Right ventricle myocardium inferior (tissue), 1 donor: ENCODE results near the gene PRRX2. TPM values are rescaled to one million over a fixed set of nuclear protein-coding genes. Genes with fewer than 3 reads are reported as not detected.
"Not testable (repeated sequence)": the region's sequence is repeated elsewhere in the genome, so short reads cannot be mapped to it uniquely, and the experiment has no call there.

Experiments
- ATAC-seq: fragments of 200-7000 bp; cut with Tn5 transposase; one replicate; pipeline ENCODE4 v1.9.1; 2020; ENCODE audit warnings: mild to moderate bottlenecking, moderate library complexity
- DNase-seq: peaks from one replicate; pipeline ENCODE4 v3.0.0; 2021; ENCODE audit errors: missing footprints
- intact Hi-C: fragments of 100-400 bp; cut with DNase I; formaldehyde crosslinking; loops from one replicate; pipeline ENCODE4 v1.11.0; 2022
- total RNA-seq: library from RNA; stranded (reverse); fragmentation: NEBNext Ultra II Directional; extraction: Animal tissue kit (Norgen Biotek cat#: 25700); gene quantifications from one replicate; pipeline ENCODE4 v1.2.1, GENCODE V29; 2021
- donor health status: DM: no; HTN: yes; CAD: no; lungs with severe emphysema.

The PRRX2 gene
- total RNA-seq, 1 donor from 2014 or later: 0.54 TPM

DNA sequence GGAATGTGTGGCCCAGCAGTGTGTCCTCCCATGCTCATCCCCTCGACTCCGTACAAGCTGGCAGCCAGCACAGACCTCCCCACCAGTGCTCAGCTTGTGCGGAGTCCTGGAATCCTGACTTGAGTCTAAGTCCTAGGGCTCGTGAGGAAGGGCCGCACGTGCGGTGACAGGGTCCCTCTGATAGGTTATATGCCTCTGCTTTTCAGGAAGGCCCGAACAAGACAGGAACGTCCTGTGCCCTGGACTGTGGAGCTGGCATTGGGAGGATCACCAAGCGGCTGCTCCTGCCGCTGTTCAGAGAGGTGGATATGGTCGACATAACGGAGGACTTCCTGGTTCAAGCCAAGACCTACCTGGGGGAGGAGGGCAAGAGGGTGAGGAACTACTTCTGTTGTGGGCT, 31.6 kb upstream of the PRRX2 start:
- no peak for ATAC-seq
- intact Hi-C loops: no loop called here
- no peak for DNase-seq

DNA sequence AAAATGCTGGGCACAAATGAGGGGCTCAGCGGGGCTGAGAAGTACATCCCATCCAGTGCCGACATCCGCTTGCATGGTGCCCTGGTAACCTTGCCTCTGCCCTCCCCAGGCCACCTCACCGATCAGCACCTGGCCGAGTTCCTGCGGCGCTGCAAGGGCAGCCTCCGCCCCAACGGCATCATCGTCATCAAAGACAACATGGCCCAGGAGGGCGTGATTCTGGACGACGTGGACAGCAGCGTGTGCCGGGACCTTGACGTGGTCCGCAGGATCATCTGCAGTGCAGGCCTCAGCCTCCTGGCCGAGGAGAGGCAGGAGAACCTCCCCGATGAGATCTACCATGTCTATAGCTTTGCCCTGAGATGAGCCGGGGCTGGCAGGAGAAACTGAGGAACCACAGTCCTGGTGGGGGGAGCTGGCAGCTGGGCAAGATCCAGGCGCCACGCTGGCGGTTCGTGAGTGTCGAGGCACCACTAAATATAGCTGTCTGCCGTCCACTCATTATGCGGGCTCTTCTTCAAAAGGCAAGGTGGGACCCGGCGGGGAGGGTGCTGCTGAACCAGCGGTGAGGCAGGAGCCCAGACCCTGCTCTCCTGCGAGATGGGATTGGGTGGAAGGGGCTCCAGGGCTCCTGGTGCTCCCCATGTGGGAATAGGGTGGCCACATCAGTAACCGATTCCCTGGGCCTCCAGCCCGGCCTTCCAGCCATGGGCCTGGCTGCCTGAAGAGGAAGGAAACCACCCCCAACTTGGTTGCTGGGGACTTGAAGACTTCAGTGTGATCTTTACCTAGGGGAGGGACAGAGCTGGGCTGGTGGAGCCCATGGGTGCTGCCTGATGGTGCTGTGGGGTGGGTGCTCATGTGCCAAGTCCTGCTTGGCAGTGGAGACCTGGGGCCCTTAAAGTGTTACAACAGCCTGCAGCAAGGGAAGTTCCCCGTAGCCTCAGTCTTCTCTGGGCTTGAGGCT, 30.1 kb upstream of the PRRX2 start:
- intact Hi-C loops: no loop called here
- no peak for ATAC-seq
- peak; percentile 40 for DNase-seq

DNA sequence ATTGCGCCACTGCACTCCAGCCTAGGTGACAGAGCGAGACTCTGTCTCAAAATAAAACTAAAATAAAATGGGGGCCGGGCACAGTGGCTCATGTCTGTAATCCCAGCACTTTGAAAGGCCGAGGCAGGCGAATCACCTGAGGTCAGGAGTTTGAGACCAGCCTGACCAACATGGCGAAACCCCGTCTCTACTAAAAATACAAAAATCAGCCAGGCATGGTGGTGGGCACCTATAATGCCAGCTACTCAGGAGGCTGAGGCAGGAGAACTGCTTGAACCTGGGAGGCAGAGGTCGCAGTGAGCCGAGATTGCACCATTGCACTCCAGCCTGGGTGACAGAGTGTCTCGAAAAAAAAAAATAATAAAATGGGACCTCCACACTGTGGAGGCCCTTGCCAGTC, 29.1 kb upstream of the PRRX2 start:
- DNase-seq, ATAC-seq, intact Hi-C loops: not testable (repeated sequence)

DNA sequence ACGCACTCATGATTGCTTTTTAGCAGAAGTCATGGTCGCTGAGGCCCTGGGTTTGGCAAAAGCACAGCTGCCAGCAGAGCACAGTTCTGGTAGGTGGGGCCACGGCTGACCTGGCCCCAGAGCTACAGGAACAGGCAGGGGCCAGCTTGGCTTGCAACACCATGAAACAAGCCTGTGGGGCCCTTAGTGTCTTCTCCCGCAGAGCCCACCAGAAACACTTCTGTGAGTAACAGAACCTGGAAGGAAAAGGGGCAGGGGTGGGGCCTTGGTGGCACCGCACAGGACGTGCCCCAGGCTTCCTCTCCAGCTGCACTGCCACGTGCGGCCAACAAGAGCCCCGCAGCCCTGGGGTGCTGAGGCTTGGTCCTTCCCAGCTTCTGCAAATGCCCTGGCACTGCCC, 28.3 kb upstream of the PRRX2 start:
- intact Hi-C loops: no loop called here
- no peak for DNase-seq
- no peak for ATAC-seq

DNA sequence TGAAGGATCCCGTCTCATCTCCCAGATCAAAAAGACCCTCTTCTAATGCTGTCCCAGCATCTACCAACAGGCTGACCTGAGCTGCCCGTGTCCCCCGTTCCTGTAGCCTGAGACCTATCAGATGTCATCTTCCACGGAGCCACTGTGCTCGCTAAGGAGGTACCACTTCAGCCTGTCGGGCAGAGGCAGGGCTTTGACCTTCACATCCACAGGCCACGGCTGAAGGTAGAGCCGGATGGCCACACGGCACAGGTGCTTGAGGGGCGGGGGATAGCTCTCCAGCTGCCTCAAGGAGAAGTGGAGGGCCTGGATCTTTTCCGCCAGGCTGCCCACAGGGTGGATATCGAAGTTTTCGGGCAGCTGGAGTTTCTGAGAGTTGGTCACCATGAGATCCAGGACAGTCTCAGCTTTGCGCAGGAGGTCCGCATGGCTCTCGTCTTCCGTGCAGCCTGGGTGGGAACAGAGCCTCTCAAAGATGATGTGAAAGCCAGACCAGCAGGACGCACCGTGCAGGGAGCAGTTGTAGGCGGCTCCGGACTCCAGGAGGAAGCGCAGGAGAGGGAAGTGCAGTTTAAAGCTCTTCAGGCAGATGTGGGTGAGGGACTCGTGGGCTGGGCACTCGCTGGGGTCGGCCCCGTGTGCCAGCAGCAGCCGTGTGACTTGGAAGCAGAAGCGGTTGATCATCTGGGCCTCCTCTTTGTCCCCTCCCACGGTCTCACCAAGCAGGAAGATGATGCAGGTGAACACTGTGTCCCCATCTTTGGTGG, 27.6 kb upstream of the PRRX2 start:
- intact Hi-C loops: no loop called here
- ATAC-seq: no peak
- no peak for DNase-seq

DNA sequence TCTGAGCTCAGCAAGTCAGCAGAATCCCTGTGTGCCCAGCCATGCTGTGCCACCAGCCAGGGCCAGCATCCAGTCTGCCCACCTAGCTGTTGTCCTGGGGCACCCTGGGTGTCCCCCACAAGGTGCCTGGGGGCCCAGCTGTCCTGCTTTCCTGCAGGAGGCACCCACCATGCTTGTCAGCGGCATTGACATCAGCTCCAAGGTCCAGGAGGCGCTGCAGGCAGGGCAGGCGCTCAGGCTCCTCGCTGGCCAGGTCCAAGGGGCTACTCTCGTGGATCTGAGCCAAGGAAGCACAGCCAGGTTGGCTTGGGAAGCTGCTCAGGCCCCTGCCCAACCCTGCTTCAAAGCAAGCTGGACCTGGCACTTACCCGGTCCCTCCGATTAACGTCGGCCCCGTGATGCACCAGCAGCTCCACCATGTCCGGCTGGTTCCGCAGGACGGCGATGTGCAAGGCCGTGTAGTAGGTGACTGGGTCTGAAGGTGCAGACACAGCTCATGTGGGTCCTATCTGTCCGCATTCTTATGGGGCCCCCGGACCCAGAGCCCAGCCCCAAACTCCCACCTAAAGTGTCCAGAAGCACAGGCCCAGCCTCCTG, 26.3 kb upstream of the PRRX2 start:
- ATAC-seq (no peak), DNase-seq (no peak)
- intact Hi-C loops: no loop called here

DNA sequence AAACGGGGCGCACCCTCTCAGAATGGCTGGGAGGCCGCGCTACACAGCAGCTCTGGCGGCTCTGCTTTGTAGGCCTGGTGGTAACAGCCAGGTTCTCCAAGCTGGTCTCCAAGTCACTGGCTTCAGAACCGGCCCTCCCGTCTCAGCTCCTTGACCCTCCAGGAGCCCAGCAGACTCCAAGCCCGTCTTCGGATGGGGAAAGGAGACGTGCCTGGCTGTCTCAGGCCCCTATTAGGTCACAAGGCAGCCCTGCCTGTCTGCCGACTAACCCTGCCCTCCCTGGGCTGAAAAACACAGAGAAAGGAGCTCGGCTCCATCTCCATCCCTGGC, 25.7 kb upstream of the PRRX2 start:
- ATAC-seq (no peak), DNase-seq (no peak)
- intact Hi-C loops: loop anchor here (5.0 kb wide), 1 partner anchor 98 kb away; no protein-coding TSS in a partner anchor

DNA sequence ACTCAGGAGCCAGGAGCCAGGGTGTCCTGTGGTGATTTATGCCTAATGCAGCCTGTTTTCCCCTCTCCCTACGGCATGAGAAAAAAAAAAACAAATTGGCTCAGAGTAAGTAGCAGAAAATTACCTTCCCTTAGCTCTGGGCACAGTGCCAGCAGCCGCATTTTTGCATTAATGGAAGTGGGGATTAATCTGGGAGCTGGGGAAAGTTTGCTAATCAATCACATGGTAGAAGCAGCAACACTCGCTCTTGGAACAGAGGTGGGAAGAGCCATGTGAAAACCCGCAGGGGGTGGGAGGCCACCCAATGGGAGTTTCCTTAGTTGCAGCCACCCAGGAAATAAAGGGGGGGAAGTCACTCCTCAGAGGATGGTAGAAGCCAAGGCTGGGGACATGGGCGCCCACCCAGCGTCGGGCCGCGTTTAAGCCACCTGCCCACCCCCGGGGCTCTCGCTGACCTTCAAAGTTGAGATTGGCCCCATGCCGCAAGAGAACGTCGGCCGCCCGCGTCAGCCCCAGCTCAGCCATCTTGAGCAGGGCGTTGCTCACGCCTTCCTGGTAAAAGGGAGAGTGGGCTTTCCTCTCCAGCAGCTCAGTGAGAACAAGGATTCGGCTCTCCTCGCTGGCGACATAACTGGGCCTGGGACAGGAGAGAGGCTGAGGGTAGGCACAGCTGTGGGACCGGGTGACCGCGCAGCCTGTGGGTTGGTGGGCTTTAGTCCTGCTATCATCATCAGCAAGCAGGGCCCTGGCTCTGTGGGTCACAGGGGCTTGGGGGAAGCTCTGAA, 25.2 kb upstream of the PRRX2 start:
- no peak for ATAC-seq
- no peak for DNase-seq
- intact Hi-C loops: loop anchor here (5.0 kb wide), 1 partner anchor 97 kb away; no protein-coding TSS in a partner anchor

DNA sequence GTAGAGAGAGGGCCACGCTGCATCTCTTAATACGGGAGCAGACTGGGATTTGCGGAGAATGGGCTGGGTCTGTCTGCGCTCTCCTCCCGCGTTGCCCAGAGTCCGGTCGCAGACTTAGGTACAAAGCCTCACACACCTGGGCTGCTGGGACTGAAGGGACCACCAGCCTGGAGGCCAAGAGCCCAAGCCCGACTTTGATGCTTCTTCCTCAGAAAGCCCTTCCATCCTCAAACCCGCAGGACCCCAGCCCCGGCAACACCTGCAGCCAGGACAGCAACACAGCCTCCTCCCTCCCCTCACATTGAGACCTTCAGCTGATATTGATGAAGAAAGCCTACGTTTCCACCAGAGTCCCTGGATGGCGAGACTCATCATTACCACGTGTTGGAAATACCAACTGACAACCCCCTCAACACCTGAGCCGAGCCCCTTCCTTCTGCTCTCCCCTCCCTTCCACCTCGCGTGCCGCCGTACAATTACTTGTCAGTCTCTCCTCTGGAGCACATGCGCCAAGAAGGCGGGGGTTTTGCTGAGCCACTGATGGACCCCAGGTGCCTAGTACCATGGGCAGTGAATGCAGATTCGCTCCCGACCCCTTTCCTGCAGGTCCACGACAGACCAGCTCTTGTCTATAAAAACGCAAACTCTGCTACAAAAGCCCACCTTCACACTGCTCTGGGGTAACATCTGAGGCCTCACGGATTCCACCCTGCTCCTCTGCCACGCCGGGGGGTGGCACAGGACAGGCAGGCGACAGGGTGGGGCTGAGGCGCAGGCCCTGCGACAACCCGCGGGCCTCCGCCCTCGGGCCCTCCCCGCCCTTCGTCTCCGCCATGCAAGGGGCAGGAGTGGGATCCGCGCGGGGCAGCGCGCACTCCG, 24.3 kb upstream of the PRRX2 start:
- ATAC-seq: no peak
- DNase-seq: no peak
- intact Hi-C loops: loop anchor here (5.0 kb wide), 1 partner anchor 96 kb away; no protein-coding TSS in a partner anchor

DNA sequence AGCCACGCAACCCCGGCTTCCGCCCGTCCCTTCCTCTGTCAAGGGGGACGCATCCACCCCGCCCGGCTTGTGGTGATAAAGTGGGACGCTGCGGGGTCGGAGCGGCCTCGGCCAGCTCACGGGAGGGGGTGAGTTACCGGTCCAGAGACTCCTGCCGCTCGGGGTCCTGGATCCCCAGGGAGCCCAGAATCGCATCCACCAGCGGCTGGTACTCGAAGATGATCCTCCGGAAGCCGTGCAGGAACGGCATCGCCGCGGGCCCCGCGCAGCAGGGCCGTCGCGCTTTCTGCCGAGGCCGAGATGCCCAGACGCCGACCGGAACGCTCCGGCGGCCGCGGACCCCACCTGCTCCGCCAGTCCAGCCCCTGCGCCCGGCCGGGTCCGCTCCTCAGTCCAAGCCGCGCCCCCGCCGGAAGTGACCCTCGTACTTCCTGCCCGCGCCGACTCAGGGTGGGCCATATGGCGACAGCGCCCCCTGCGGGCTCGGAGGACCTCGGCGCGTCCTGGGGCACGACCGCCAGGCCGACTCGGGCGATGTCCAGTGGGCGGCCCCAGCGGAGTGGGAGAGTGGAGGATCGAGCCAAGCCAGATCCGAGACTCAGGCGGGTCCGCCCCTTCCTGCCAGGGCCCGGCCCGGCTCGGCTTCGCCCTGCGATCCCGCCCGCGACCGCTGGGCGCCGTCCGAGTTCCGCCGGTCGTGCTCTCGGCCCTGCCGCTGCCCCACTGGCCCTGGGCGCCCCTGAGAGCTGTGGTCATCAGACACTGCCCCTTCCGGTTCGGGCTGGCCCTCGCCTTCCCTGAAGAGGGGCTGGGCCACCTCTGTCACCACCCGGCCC, 23.5 kb upstream of the PRRX2 start, which contains the start of gene ASB6:
Gene ASB6 (minus strand): TSS at position 402 of the 836 bp plus-strand sequence. CDS start 152 bp downstream, at position 250.
- intact Hi-C loops: loop anchor here (2.0 to 5.0 kb wide), 2 partner anchors 95 to 141 kb away; no protein-coding TSS in a partner anchor
- DNase-seq (peak; percentile 99), ATAC-seq (peak; percentile 96)

DNA sequence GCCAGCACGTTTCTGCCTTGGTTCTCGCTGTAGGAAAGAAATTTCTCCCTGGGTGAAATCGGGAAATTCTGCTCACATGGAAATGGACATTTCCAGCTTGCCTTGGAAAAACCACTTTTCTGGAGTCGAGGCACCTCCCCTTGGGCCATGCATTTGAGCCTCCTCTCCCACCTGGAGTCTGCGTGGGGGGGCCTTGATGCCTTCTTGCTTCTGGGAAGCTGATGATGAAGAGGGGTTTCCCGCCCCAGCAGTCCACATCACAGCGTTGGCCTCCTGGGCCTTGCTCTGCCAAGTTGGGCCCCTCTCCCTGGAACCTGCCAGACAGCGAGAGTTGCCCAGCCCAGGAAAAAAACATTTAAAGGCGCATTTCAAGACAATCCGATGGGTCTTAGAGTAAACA, 21.7 kb upstream of the PRRX2 start:
- ATAC-seq (no peak), DNase-seq (no peak)
- intact Hi-C loops: loop anchor here (2.0 to 5.0 kb wide), 2 partner anchors 94 to 139 kb away; no protein-coding TSS in a partner anchor

DNA sequence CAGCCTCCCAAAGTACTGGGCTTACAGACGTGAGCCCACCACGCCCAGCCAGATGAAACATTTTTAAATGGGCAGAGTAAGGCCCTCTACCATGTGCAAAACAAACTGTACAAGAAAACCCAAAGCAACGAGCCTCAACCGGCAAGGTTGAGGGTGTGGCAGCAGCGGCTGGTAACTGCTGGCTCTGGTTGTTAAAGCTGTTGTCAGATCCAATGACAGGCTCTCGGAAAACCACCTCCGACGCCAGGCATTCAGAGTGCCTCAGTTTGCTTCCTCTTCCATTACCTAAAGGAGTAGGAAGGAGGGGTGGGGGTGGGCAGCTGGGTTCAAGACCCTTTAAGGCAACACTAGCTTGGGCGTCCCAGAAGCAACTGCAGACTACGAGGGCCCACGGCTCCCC, 21.1 kb upstream of the PRRX2 start:
- intact Hi-C loops: loop anchor here (5.0 kb wide), 1 partner anchor 93 kb away; no protein-coding TSS in a partner anchor
- DNase-seq (no peak), ATAC-seq (no peak)

DNA sequence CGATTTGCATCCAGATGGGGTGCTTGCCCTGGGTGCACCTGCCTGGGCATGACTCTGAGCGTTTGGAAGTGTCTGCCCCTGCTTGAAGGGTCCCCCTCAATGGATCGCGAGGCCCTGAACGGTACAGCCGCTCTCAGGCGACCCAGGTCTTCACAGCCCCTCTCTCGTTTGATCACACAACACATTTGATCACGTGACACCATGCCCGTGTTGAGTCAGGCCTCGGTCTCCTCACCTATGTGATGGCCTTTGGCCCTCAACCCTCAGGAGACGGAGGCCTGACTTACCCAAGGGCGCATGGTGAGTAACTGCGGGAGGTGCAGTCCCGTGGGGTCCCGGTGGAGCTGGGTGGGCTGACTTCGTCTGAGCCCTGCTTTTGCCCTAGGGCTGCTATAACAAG, 20.5 kb upstream of the PRRX2 start:
- intact Hi-C loops: loop anchor here (5.0 kb wide), 1 partner anchor 92 kb away; no protein-coding TSS in a partner anchor
- DNase-seq (no peak), ATAC-seq (no peak)

DNA sequence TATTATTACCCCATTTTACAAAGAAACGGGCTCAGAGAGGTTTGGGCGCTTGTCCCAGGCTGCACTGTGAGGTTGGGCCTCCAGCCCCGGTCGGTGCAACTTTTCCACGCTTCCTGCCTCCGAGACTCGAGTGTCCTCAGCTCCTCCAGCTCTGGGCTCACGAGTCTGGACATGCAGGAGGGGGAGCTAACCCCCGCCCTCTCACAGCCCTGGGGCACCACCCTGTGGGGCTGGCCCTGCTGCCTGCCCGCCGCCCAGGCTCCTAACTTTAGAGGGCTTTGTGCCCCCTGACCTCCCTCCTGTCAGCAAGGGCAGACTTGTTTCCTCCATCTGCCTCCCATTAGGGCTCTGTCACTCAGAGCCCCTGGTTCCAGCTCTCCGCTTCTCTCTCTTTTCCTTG, 19.2 kb upstream of the PRRX2 start:
- DNase-seq: no peak
- intact Hi-C loops: no loop called here

DNA sequence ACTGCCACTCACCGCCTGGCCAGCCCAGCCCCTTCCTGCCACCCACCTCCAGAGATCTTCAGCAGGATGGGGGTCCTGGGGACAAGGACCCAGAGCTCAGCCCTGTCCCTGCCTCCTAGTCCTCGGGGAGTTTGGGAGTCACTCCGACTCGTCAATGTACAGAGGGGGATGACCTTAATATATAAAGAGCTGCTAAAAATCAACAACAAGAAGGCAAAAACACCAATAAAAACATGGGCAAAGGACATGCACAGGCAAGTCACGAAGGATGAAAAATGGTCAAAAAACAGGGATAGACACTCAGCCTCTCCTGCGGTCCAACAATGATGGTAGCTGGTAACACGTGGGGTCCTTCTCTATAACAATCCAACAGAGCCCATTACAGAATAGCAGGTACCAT, 18.8 kb upstream of the PRRX2 start:
- no peak for ATAC-seq
- intact Hi-C loops: no loop called here
- DNase-seq: no peak

More for the DNA sequence above, 19.2 kb upstream of the PRRX2 start:
- ATAC-seq: no peak

DNA sequence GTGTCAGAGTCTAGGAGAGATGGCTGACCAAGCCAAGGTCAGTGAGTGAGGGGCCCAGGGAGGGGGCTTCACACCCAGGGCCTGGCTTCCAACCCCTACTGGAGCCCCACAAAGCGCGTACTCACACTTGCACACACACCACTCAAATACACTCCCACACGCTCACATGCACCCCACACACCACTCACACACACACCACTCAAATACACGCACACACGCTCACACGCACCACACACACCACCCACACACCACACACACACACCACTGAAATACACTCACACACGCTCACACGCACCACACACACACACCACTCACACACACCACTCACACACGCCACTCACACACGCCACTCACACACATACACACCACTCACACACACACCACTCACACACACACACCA, 17.8 kb upstream of the PRRX2 start:
- DNase-seq: peak; percentile 42
- intact Hi-C loops: no loop called here
- no peak for ATAC-seq
